B cell (primary cell): ENCODE data around the gene WBP2. TPM values are rescaled to one million over a fixed set of nuclear protein-coding genes. Genes with fewer than 3 reads are reported as not detected.
A peak's percentile ranks its signal among the peaks of the same experiment; 100 is the strongest.

Experiments
- ATAC-seq: fragments of 200-7000 bp; cut with Tn5 transposase; one replicate; pipeline ENCODE4 v1.10.0; 2021; ENCODE audit warnings: low read depth, mild to moderate bottlenecking, moderate number of reproducible peaks, moderate library complexity
- CTCF ChIA-PET: fragments of 350-600 bp; sonication (Branson Sonifier 250); formaldehyde crosslinking; loops from one replicate; lab custom pipeline; 2021; ENCODE audit warnings: antibody characterized with exemption, inconsistent platforms; lab: Charles Lee
- POLR2A ChIA-PET: fragments of 350-600 bp; sonication (Branson Sonifier 250); formaldehyde crosslinking; loops from one replicate; lab custom pipeline; 2021; ENCODE audit warnings: antibody characterized with exemption; lab: Charles Lee
- DNase-seq: peaks from one replicate; pipeline ENCODE4 v3.0.0; 2013
- H2AFZ ChIP-seq: 2 replicates; pipeline ENCODE4 v1.6.1; 2012; ENCODE audit warnings: mild to moderate bottlenecking, low read depth, low read length; ENCODE audit not compliant: insufficient read depth, poor library complexity, severe bottlenecking
- H3K27ac ChIP-seq, 2 donors: 1 replicate in 1 of 2; 2 replicates in 1 of 2; pipeline ENCODE4 v1.5.1; 2012 to 2013; ENCODE audit warnings: low read length in 2 of 2, mild to moderate bottlenecking in 2 of 2, moderate library complexity in 1 of 2
- H3K27me3 ChIP-seq, 4 experiments: fragments of 200-600 bp in 1 of 4; sonication (generic) in 1 of 4; replicated peaks in 1 of 4; 1 replicate in 2 of 4; 2 replicates in 2 of 4; pipeline versions ENCODE4 v1.6.1 to v1.7.0; 2013 to 2016; ENCODE audit warnings: low read length in 3 of 4, mild to moderate bottlenecking in 2 of 4, mixed read lengths in 1 of 4, moderate library complexity in 1 of 4; ENCODE audit not compliant: insufficient read depth in 4 of 4, control insufficient read depth in 3 of 4; ENCODE audit errors: control extremely low read depth in 1 of 4
- H3K36me3 ChIP-seq, 2 experiments: replicated peaks in 1 of 2; 1 replicate in 1 of 2; 2 replicates in 1 of 2; pipeline versions ENCODE4 v1.6.1 to v1.7.1; 2013; ENCODE audit warnings: low read length in 1 of 2; ENCODE audit not compliant: insufficient read depth in 2 of 2, control insufficient read depth in 1 of 2; ENCODE audit errors: control extremely low read depth in 1 of 2, extremely low read depth in 1 of 2
- H3K4me1 ChIP-seq, 2 donors: fragments of 200-600 bp in 1 of 2; sonication (generic) in 1 of 2; 1 replicate in 1 of 2; 2 replicates in 1 of 2; pipeline versions ENCODE4 v1.5.1 to v1.6.1; 2013 to 2017; ENCODE audit warnings: low read length in 2 of 2; ENCODE audit not compliant: control insufficient read depth in 2 of 2, insufficient read depth in 2 of 2
- H3K4me2 ChIP-seq: replicated peaks from 2 replicates; pipeline ENCODE3; 2012; ENCODE audit warnings: mild to moderate bottlenecking, low read depth, low read length; ENCODE audit not compliant: poor library complexity, severe bottlenecking
- H3K4me3 ChIP-seq, 5 experiments: fragments of 200-600 bp in 1 of 5; sonication (generic) in 1 of 5; 1 replicate in 3 of 5; 2 replicates in 2 of 5; pipeline versions ENCODE4 v1.5.1 to v1.7.0; 2011 to 2016; ENCODE audit warnings: low read length in 4 of 5, mild to moderate bottlenecking in 4 of 5, low read depth in 2 of 5, control low read depth in 1 of 5, moderate library complexity in 1 of 5; ENCODE audit not compliant: insufficient read depth in 1 of 5; ENCODE audit errors: control extremely low read depth in 1 of 5, extremely low read depth in 1 of 5
- H3K79me2 ChIP-seq: fragments of 200-600 bp; sonication (generic); one replicate; pipeline ENCODE4 v1.6.0; 2016; ENCODE audit warnings: low read length; ENCODE audit not compliant: control insufficient read depth, insufficient read depth
- H3K9ac ChIP-seq: fragments of 200-600 bp; sonication (generic); 2 replicates; pipeline ENCODE4 v1.6.1; 2017; ENCODE audit warnings: mild to moderate bottlenecking, low read length, moderate library complexity
- H3K9me3 ChIP-seq, 3 donors: one replicate each; pipeline versions ENCODE4 v1.6.1 to v1.7.1; 2013; ENCODE audit warnings: low read length in 2 of 3; ENCODE audit not compliant: control insufficient read depth in 2 of 3, insufficient read depth in 1 of 3; ENCODE audit errors: control extremely low read depth in 1 of 3
- H4K20me1 ChIP-seq: 2 replicates; pipeline ENCODE4 v1.6.0; 2012; ENCODE audit warnings: mild to moderate bottlenecking, low read length; ENCODE audit not compliant: insufficient read depth, control insufficient read depth, poor library complexity, severe bottlenecking
- H3K27ac Mint-ChIP-seq: one replicate; pipeline ENCODE4 v1.8.0; 2021; ENCODE audit warnings: mixed read lengths
- H3K27me3 Mint-ChIP-seq: one replicate; pipeline ENCODE4 v1.8.0; 2021; ENCODE audit warnings: mixed read lengths
- H3K4me1 Mint-ChIP-seq: one replicate; pipeline ENCODE4 v1.8.0; 2021; ENCODE audit warnings: mixed read lengths
- H3K4me3 Mint-ChIP-seq: one replicate; pipeline ENCODE4 v1.8.0; 2021; ENCODE audit warnings: mixed read lengths
- H3K9me3 Mint-ChIP-seq: one replicate; pipeline ENCODE4 v1.8.0; 2022; ENCODE audit warnings: mixed read lengths; ENCODE audit not compliant: insufficient read depth
- CTCF ChIP-seq: fragments of 200-600 bp; IDR thresholded peaks from one replicate; pipeline ENCODE4 v1.8.0; 2022; ENCODE audit warnings: antibody characterized with exemption, mild to moderate bottlenecking
- EZH2 ChIP-seq: IDR thresholded peaks from 2 replicates; pipeline ENCODE4 v1.6.1; 2012; ENCODE audit warnings: borderline replicate concordance, low read depth, mild to moderate bottlenecking, moderate library complexity, low read length; ENCODE audit not compliant: insufficient read depth, poor library complexity, severe bottlenecking
- WGBS: methylation state at CpG from one replicate; pipeline ENCODE4 v1.1.5; 2013; ENCODE audit warnings: missing lambda C conversion rate; ENCODE audit not compliant: insufficient coverage; 5-methylcytosine and 5-hydroxymethylcytosine counted together
- intact Hi-C: fragments of 100-400 bp; cut with micrococcal nuclease; formaldehyde crosslinking; loops from one replicate; pipeline ENCODE4 v1.10.0; 2022
- polyA plus RNA-seq: library from polyadenylated mRNA; depleted of rRNA; stranded (reverse); fragments of >200 nt; gene quantifications from 2 replicates; pipeline ENCODE4 v1.2.3, GENCODE V29; 2012
- total RNA-seq, 2 donors: library from RNA; stranded (reverse); fragments of 120-200 nt in 1 of 2; gene quantifications; 1 replicate in 1 of 2; 2 replicates in 1 of 2; pipeline versions ENCODE4 v1.2.3 to v1.2.4, GENCODE V29; 2013 to 2022

WBP2 gene
- total and polyA plus RNA-seq, 2 donors (not counting 1 experiment from before 2014, with no cell fraction given) = 88.6 to 140 TPM

DNA sequence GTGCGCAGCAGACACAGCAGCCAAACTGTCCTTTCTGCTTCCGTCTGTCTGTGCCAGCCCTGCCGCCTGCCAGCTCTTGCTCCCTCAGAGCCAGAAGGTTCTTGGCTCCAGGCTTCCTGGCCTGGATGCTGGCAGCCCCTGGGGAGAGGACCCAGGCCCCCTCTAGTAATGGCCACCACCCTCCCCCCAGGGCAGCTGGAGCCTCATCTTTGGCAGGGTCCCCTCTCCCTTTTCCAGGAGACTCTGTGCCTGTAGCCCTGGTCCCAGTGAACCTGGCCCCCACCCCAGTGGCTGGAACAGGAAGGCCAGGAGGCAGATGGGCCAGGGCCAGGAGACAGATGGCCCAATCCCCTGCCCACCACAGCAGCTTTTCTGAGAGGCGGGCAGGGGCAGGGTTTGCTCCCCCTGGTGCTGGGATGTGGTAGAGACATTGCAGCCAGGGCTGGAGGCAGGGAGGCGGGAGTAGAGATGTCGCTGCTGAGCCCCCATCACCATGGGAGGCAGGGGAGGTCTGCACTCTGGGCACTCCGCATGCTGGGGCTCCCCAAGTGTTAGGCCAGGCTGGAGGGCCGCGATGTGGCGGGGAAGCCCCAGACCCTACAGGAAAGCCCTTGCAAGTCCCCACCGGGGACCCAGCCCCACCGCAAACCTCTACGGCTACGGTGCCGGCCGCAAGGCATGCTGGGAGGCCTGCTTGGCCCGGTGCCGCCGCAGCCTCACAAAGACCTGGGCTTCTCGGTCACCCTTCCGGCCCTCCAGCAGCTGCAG is 27.6 kb downstream of the WBP2 start:
- Mint-ChIP-seq H3K9me3 (no peaks in the 10 kb centered on the region), H3K27me3 (no peaks in the 10 kb centered on the region), H3K4me3 (peak overlapping the region; percentile 82), H3K27ac (peak overlapping the region; percentile 86), H3K4me1 (peaks cover 18% of the 10 kb centered on the region)
- Histone ChIP-seq H3K4me3 (peak overlapping the region in 4 of 5 experiments; percentile 27 to 47 (median 36)), H3K27ac (peak overlapping the region; percentile 42 to 54), H3K4me2 (peak overlapping the region; percentile 75), H3K9me3 (no peaks in the 10 kb centered on the region), H3K9ac (peak overlapping the region; percentile 45), H3K79me2 (no peaks in the 10 kb centered on the region), H3K4me1 (peaks cover 8 to 18% of the 10 kb centered on the region in 2 donors), H3K36me3 (peaks cover 0 to 44% of the 10 kb centered on the region in 2 experiments), H4K20me1 (no peaks in the 10 kb centered on the region), H2AFZ (peak overlapping the region; percentile 77), H3K27me3 (no peaks in the 10 kb centered on the region)
- intact Hi-C loops = loop anchor here (1.0 to 2.0 kb wide), 3 partner anchors 43 to 74 kb away; partner anchors contain the start of genes GALK1 and UNK
- POLR2A ChIA-PET = interaction anchor here (0.7 to 1.9 kb wide), 7 partner anchors 18 to 80 kb away, joined by 3 to 8 read pairs (median 4); partner anchors contain the start of gene GALK1
- 60% methylated on average over 19 of the region's 21 CpGs for WGBS
- DNase-seq (peak; percentile 79), ATAC-seq (peak; percentile 83)
- CTCF ChIA-PET = interaction anchor here (0.6 to 6.8 kb wide), 30 partner anchors 9 to 311 kb away, joined by 3 to 83 read pairs (median 4); partner anchors contain the start of genes GALK1, SMIM5, TRIM47 and TSEN54
- TF ChIP-seq EZH2 (no peak), CTCF (peak; percentile 80)
